HTR-8/SVneo (cell line): ENCODE results near the gene RPTOR.
"Not testable (repeated sequence)": the region's sequence is repeated elsewhere in the genome, so short reads cannot be mapped to it uniquely, and the experiment has no call there.

ENCODE experiments used
- DNase-seq: peaks from one replicate; pipeline ENCODE4 v3.0.0; 2011; ENCODE audit warnings: low spot score, mixed read lengths; ENCODE audit not compliant: insufficient read length
- FAIRE-seq: peaks from 2 replicates; lab custom pipeline; 2011; peaks lifted over from hg19 to GRCh38; lab: Jason Lieb, UNC

Gene RPTOR, protein sequence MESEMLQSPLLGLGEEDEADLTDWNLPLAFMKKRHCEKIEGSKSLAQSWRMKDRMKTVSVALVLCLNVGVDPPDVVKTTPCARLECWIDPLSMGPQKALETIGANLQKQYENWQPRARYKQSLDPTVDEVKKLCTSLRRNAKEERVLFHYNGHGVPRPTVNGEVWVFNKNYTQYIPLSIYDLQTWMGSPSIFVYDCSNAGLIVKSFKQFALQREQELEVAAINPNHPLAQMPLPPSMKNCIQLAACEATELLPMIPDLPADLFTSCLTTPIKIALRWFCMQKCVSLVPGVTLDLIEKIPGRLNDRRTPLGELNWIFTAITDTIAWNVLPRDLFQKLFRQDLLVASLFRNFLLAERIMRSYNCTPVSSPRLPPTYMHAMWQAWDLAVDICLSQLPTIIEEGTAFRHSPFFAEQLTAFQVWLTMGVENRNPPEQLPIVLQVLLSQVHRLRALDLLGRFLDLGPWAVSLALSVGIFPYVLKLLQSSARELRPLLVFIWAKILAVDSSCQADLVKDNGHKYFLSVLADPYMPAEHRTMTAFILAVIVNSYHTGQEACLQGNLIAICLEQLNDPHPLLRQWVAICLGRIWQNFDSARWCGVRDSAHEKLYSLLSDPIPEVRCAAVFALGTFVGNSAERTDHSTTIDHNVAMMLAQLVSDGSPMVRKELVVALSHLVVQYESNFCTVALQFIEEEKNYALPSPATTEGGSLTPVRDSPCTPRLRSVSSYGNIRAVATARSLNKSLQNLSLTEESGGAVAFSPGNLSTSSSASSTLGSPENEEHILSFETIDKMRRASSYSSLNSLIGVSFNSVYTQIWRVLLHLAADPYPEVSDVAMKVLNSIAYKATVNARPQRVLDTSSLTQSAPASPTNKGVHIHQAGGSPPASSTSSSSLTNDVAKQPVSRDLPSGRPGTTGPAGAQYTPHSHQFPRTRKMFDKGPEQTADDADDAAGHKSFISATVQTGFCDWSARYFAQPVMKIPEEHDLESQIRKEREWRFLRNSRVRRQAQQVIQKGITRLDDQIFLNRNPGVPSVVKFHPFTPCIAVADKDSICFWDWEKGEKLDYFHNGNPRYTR (N-terminal part only)

DNA sequence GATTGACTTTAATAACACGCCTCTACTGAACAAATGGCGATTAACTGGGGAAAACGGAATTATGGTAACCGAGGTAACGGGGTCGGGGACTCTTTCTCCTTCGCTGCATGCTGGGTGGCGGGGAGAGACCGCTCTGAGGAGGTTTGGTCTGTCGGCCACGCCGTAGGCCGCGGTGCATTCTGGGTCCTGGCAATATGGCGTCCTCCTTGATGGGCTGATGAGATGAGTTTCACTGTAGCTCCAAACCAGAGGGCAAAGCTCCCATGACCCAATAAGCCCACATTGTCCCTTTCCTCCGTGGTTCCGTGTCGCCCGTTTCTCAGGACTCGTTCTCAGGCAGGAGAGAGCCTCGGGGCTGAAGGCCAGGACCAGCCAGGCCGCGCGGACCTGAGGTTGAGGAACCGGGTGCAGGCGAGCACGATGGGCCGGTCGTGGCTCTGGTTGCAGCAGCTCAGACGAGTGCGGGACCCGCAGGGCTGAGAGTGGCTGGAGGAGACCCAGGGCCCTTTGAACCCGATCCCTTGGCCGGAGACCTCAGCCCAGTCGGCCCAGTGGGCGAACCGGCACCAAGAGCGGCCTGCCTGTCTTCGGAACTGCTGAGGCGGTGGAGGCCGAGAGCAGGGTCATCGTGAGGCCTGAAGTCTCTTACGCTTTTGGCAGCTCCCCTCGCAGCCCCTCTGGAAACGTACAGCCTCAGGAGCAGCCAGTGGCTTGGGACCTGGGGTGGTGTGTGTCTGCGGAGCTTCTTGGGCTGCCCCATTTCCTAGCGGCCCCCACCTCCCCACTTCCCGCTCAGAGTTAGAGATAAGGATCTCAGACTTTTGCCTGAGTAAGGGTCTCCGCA, at the start of gene RPTOR:
Gene RPTOR, plus strand, starts transcription at position 184 of the 844 bp plus-strand sequence. CDS start 792 bp downstream, outside the sequence.
- FAIRE-seq (peak; percentile 20), DNase-seq (peak; percentile 96)

DNA sequence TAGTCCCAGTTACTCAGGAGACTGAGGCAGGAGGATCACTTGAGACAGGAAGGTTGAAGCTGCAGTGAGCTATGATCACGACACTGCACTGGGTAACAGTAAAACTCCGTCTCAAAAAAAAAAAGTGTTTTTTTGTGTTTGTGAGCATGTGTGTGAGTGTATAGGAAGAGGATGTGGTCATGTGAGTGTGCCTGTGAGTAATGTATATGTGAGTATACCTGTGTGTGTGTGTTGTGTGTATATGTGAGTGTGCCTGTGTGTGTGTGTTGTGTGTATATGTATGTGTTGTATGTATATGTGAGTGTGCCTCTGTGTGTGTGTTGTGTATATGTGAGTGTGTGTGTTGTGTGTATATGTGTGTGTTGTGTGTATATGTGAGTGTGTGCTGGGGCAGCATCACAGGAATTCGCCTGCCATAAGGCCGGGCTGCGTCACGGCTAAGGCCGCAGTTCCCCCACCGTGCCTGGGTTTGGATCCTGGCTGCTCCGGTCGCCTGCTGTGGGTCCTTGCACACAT, 46.9 kb upstream of the RPTOR start:
- peak; percentile 100 for FAIRE-seq
- DNase-seq, result no peak

DNA sequence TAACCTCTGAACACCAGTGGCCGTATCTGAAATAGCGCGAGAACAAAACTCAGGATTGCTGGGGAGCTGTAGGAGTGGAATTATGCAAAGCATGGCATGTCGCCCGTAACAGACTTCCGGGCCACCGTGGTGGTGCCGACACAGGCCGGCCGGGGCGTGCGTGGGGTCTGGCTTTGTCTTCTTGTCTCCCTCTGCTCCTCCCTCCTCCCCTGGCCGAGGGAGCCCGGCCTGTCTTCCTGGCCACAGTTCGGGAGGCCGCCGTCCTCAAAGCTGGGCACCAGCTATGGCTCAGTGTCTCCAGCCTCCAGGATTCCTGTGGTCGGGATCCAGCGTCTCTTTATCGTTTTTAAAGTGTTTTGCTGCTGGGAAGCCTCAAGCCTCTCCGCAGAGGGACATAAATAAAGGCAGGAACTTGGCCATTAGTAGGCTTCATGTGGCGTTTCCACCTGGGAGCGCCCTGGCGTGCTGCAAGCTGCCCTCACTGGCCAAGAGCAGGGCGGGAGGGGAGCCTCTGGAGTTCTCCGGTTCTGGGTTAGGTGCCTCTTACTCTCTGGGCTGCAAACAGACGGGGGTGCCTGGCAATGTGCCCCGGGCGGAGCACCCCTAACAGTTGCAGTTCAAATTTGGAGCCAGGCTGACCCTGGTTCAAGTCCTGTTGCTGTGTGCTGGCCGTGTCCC, 46.3 kb upstream of the RPTOR start:
- DNase-seq (no peak), FAIRE-seq (no peak)

DNA sequence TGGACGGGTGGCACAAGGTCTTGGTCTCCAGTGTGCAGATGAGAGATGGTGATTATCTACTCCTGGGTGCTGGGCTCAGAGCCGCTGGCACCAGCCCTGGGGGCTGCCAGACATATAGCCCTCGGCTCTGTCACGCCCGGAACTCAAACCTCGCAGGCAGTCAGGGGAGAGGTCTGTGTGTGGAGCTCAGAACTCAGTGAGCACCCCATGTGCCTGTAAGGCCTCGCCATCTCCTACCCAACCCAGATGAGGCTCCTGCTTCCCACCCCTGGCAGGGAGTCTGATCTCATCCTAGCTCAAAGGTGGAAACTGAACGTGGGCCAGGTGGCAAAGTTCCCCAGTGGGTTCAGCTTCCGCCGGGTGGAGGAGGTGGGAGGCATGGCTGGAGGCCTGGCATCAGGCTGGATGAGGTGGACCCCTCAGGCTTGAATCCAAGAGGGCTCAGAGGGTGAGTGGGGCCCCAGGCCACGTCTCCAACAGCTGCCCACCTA, 45.7 kb upstream of the RPTOR start:
- FAIRE-seq, result no peak
- DNase-seq, result no peak

DNA sequence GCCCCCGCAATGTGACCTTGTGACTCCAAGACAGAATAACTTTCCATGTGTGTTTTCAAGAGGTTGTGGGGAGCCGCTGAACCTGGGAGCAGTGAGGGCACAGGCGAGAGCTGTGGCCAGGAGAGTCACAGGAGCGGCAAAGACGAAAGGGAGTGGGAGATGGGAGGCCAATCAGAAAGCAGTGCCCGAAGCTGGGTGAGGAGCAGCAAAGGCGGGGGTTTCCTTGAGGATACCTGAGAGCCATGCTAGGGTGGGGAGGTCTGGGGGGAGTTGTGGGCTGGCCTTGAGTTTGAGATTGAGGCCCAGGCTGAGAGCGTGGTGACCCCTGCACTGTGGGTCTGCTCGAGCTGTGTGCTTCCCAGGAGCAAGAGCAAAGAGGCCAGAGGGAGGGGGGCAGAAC, 45.1 kb upstream of the RPTOR start:
- FAIRE-seq (no peak), DNase-seq (no peak)

DNA sequence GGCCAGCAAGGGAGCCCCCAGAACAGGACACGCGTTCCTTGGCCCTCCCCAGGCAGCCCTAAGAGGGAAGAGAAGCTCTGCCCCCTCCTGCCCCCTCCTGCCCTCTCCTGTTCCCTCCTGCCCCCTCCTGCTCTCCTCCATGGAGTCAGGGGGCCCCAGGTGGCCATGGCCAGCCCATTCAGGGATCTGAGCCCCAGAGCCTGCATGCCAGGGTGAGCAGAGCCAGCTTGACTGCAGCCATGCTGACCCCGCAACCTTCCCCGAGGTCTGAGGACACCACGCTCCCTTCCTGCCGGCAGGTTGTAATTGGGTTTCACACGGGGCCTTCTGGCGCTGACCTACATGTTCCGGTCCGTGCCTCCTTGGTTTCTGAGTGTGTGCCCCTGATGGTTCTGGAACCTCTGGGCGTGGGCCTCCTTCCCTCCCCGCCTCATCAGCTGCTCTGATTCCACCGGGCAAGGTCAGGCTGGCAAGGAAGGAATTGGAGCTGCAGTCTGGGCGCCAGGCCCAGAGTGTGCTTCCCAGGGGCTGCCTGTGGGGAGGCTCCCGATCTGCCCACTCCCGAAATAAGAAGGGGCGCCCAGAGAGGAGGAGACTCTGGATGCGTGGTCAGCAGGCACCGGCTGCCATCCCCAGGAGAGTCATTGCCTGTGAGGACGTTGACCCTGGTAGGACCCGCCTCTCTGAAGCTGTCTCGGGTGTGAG, 44.5 kb upstream of the RPTOR start:
- no peak for FAIRE-seq
- no peak for DNase-seq

DNA sequence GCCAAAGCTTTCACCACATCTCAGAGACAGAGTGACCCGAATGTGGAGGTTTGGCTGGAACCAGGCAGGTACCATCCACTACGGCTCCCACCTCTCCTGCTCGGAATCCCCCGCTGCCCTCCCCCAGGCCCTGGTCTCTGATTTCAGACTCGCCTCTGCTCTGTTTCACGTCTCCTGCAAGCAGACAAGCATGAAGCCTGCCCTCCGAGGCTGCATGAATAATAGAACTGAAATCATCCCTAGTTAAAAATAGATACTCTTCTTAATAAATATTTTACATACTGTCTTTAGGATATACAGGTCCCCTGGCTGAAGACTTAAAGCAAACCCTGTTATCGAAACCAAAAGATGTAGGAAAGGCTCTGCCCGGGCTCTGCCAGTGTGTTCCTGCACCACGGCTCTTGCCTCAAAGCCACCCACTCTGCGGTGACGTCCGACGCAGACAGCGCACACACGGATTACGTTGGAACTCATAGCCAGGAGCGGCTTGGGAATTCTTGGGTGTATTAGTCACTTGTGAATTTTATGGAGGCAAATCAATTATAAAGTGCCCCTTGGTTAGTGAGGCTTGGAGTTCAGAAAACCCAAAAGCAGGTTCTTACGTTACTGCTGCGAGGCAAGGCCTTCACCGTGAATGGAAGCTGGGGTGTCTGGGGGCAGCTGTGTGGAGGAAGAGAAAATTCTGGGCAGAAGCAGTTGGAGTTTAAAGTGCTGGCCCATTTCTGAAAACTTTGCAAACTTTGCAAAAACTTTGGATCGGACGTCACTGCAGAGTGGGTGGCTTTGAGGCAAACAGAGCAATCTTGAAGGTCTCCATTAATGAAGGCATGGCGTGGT, 42.7 kb upstream of the RPTOR start:
- FAIRE-seq, result peak; percentile 74

DNA sequence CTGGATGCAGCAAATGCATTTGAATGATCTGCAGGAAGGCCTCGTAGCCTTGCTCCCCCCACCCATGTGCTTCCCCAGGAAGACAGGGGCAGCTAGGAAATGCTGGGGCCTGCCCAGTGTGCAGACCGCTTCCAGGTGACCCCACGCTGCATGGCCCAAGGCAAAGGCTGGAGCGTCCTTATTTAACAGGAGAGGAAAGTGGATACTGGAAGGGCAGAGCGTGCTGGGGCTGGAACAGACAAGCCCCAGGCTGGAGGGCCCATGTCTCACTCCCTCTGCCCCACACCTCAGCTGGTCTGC, 42.1 kb upstream of the RPTOR start:
- FAIRE-seq (no peak), DNase-seq (no peak)

More for the DNA sequence above, 42.7 kb upstream of the RPTOR start:
- peak; percentile 87 for DNase-seq

DNA sequence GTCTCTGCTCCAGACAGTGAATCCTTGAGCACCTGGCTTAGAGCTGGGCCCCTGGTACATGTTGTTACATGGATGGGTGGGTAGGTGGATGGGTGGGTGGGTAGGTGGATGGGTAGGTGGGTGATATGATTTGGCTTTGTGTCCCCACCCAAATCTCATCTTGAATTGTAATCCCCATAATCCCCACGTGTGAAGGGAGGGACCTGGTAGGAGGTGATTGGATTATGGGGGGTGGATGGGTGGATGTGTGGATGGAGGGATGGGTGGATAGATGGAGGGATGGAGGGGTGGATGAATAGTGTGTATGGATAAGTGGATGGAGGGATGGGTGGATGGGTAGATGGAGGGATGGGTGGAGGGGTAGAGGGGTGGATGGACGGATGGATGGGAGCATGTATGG, 41.6 kb upstream of the RPTOR start:
- FAIRE-seq, result no peak
- DNase-seq, result no peak

DNA sequence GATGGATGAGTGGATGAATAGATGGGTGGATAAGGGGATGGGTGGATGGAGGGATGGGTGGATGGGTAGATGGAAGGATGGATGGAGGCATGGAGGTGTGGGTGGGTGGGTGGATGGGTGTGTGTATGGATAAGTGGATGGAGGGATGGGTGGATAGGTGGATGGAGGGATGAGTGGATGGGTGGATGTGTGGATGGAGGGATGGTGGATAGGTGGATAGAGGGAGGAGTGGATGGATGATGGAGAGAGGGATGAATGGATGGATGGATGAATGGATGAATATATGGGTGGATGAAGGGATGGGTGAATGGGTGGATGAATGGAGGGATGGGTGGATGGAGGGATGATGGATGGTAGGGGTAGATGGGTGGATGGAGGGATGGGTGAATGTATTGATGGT, 40.7 kb upstream of the RPTOR start:
- DNase-seq, result no peak
- peak; percentile 87 for FAIRE-seq

DNA sequence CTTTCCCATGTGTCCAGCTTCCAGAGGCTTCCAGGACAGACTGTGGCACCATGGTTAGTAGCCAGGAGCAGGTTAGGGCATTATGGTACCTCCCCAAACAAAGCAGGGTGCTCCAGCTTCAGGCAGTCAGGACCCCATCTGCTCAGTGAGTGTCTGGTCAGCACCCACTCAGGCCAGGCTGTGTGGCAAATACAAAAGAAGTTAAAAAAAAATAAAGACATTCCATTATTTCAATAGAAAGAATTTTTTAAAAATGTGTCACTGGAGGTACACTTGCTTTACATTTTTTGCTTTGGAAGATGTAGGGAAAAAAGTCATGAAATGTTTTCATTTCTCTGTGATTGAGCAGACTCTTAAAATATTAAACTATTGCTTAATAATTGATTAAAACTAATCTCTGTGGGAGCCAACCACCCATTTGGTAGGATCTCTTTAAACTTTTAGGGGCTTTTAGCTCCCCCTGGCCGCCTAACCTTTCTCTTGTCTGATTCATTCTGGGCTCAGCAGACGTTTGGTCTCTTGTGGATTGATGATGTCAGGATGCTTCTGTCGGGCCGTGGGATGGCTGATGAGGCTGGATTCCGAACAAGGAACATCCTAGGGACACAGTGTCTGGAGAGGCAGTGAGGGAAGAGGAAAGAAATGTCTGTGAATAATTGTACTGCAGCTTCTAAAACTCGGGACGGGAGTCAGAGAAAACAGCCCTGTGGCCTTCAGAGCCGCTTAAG, 39.8 kb upstream of the RPTOR start:
- peak; percentile 56 for DNase-seq

DNA sequence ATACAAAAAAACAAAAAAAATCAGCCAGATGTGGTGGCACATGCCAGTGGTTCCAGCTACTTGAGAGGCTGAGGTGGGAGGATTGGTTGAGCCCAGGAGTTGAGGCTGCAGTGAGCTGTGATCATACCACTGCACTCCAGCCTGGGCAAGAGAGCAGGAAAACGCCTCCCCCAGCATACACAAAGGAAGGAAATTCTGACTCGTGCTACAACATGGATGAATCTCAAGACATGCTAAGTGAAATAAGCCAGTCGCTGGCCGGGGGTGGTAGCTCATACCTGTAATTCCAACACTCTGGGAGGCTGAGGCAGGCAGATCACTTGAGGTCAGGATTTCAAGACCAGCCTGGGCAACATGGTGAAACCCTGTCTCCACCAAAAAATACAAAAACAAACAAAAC, 37.5 kb upstream of the RPTOR start:
- FAIRE-seq, DNase-seq: not testable (repeated sequence)

More for the DNA sequence above, 39.8 kb upstream of the RPTOR start:
- FAIRE-seq, result peak; percentile 70

DNA sequence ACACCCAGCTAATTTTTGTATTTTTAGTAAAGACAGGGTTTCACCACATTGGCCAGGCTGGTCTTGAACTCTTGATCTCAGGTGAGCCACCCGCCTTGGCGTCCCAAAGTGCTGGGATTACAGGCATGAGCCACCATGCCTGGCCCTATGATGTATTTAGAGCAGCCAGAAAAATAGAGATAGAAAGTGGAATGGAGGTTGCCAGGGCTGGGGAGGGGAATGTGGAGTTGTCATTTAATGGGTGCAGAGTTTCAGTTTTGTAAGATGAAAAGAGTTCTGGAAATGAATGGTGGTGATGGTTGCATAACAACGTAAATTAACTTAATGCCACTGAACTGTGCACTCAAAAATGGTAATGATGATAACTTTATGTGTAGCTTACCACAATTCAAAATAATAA, 36.7 kb upstream of the RPTOR start:
- DNase-seq (no peak), FAIRE-seq (no peak)

DNA sequence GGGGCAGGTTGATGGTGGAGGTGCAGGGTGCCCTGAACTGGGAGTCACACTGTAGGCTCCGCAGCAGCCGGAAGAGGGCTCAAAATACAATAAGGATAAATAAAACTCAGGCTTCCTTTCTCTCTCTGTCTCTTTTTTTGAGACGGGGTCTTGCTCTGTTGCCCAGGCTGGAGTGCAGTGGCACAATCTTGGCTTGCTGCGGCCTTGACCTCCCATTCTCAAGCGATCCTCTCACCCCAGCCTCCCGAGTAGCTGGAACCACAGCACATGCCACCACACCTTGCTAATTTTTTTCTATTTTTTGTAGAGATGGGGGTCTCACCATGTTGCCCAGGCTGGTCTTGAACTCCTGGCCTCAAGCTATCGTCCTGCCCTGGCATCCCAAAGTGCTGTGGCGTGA, 35.3 kb upstream of the RPTOR start:
- FAIRE-seq, result no peak
- DNase-seq, result no peak

DNA sequence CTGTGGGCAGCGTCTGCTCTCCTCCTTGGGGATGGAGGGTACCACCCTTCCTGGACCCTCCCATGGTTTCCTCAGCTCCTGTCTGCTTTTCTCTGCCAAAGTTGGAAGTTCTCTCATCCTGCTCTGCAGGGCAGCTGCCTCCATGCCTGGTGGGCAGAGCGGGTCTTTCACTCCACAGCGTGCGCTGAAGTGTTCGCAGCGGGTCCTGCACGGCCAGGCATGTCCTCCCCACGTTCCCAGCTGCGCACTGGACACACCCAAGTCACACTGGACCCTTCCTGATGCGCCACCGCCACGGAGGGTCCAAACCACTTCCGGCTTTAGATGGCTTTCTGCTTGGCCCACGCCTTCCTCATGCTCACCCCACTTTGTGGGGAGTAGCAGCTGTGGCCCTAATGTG, 34.5 kb upstream of the RPTOR start:
- DNase-seq (no peak), FAIRE-seq (no peak)

DNA sequence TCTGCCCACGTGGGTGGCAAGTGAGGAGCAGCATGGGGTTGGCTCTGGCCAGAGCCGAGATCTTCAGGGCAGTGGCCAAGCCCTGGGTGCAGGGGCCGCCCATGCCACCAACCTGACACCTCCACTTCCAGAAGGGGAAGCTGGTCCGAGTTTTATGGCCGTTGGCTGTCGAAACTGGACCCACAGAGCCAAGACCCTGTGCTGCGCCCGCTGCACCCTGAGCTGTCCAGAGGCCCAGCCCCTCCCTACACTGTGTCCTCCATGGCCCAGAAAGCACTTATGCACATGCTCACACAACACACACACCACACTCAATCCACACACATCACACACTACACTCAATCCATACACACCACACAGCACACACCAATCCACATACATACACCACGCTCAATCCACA, 33.9 kb upstream of the RPTOR start:
- no peak for FAIRE-seq

More for the DNA sequence above, 33.9 kb upstream of the RPTOR start:
- no peak for DNase-seq
